HG02642 (cell line): Measurements from ENCODE around the gene KCNQ1.
A peak's percentile ranks its signal among the peaks of the same experiment; 100 is the strongest.

Experiments
- ATAC-seq: cut with Tn5 transposase; IDR thresholded peaks from one replicate; pipeline ENCODE4 v1.9.1; 2021; ENCODE audit warnings: mild to moderate bottlenecking; ENCODE audit not compliant: unreplicated experiment, poor library complexity

The KCNQ1 gene

GRCh38 chr11:2409611-2410468 lies 35.0 kb upstream of the KCNQ1 start:
- no peak for ATAC-seq

DNA sequence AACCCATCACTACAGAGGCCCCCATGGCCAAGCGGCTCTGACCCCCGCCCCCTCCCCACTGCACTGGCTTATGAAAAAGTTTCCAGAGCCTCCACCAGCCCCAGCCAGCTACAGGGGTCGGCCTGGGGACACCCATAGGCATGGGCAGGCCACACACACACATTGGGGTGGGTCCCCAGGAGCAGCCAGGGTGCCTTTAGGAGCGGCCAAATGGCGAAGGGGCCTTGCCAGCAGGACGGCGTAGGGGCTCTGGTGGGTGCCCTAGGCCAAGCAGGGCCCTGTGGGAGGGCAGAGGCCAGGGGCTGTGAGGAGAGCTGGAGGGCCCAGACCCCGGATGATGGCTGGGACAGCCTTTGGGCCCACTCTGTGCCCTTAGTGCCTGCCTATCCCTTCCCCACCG lies 34.2 kb upstream of the KCNQ1 start:
- ATAC-seq: no peak

- ATAC-seq: no peak
Observed at GRCh38 chr11:2411446-2412305, 33.1 kb upstream of the KCNQ1 start.

- no peak for ATAC-seq
Observed at GRCh38 chr11:2412323-2412722, 32.5 kb upstream of the KCNQ1 start.

DNA sequence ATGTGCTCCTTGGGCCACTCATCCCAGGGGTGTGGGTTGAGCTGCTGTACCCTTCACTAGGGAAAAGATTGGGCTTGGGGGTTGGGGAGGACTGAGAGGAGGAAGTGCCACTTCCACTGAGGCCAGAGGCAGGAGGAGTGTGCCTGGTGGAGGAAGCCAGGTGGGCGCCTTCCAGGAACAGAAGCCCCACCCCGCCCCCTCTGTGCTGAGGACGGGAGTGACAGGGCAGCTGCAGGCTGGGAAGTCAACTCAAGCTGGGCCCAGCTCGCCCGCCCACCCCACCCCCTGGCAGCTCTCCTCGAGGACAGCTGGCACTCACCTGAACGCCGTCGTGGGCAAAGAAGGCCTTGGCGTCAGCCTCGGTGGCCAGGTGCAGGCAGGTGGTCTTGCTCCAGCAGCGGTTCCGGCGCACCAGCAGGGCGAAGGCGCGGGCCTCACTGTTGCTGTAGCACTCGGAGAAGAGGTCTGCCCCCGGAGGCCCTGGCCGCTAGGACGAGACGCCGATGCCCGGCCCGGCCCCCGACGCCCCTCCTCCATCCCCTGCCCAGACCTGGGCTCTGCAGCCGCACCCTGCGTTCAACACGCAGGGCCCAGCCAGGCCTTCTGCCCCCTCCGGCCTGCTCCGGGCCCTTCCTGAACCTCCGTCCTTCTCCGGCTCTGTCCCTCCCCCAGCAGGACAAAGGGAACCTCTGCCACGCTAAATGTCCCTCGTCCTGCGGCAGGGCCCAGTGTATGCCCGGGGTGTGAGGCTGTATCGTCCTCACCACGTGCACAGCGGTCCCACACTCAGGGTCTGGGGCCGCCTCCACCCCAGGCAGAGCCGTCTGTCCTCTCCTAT lies 30.8 kb upstream of the KCNQ1 start:
- ATAC-seq: no peak

DNA sequence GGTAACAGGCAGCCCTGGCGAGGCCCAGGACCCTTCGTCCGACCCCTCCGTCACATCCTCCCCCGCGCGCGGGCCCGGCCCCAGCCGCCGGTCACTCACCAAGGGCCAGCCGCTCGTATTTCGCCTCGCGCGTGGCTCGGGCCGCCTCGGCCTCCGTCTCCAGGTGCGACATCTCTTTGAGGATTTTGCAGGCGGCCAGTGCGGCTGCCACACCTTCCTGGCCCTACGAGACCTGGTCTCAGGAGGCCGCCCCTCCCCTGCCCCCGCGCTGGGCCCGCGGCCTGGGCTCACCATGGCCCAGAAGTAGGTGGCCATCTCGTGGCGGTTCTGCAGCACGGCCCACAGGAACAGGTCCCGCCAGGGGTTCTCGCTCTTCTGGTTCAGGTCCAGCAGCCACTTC lies 30.2 kb upstream of the KCNQ1 start:
- ATAC-seq: no peak

GRCh38 chr11:2415171-2415570 lies 29.6 kb upstream of the KCNQ1 start:
- no peak for ATAC-seq

DNA sequence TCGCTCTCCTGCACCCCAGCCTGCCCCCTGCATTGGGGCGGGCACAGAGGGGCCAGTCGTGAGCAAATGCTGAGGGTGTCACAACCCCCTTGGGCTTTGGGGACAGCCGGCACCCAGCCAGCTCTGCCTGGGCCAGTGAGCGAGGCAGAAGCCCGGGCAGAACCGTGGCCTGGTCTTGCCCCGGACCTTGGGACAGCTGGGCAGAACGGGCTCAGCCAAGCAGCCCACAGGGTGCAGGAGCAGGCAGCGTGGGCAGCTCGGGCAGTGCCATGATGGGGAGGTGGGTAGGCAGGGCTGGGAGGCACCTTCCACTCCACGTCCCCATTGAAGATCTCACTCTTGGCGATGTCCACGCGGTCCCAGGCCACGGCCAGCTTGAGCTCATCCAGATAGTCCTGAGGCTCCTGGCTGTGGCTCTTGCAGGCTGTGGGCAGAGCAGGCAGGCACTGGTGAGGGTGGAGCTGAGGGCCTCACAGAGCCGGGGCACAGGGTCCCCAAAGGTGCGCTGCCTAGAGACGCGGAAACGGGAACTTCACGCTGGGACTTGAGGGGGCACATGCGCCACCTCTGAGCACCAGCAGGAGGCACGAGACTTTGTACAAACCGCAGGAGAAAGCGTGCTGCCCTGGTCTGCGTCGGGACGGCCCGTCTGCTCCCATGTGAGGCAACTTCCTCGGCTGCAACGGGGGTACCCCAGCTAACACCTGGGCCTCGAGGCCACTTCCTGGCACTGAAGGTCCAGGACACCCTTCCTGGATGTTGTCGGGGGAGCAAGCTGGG lies 29.0 kb upstream of the KCNQ1 start:
- ATAC-seq: no peak

DNA sequence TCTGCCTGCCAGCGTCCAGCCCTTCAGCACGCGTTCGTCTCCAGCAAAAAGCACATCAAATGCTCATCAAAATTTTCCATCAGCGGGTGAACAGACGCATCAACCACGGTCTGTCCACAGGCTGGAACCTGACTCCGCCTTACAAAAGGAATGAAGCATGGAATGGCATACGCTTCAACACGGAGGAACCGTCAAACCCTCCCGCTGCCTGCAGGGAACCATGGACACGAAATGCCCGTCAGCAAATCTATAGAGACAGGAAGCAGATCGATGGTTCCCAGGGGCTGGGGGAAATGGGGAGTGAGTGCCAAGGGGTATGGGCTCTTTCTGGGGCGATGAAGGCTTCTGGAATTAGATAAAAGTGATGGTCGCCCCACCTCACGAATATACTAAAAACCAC lies 28.0 kb upstream of the KCNQ1 start:
- ATAC-seq: no peak

DNA sequence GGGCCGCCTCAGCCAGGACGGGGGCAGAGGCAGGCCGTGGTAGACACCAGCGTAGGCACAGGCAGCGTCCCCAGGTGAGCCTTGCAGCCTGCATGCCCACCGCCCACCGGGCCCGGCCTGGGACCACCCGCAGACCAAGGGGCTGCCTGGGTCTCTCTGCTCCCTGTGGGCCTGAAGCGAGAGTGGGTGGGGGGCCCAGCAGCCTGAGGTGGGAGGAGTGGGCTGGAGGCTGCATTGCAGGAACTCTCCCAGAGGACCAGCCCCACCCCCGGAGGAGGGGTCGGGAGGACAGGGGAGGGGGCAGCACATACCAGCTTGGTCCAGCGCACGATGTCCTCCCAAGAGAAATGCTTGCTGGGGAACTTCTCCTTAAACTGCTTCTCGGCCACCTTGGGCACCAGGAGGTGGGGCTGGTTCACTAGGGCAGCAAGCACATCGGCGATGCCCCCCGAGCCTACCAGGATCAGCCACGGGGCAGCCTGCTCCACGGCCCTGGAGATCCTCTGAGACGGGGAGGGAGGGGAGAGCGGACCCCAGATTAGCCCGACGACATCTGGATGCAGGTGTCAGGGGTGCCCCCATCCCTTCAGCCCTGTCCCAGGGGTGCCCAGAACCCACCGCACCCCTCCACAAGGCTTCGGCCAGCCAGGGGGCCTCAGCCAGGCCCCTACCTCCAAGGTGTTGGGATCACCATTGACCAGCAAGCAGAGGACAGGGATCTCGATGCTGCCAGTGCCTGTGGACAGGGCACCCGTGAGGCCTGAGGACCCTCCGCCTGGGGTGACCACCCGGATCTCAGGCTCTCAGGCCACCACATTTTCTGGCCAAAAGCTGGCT lies 26.7 kb upstream of the KCNQ1 start:
- no peak for ATAC-seq

DNA sequence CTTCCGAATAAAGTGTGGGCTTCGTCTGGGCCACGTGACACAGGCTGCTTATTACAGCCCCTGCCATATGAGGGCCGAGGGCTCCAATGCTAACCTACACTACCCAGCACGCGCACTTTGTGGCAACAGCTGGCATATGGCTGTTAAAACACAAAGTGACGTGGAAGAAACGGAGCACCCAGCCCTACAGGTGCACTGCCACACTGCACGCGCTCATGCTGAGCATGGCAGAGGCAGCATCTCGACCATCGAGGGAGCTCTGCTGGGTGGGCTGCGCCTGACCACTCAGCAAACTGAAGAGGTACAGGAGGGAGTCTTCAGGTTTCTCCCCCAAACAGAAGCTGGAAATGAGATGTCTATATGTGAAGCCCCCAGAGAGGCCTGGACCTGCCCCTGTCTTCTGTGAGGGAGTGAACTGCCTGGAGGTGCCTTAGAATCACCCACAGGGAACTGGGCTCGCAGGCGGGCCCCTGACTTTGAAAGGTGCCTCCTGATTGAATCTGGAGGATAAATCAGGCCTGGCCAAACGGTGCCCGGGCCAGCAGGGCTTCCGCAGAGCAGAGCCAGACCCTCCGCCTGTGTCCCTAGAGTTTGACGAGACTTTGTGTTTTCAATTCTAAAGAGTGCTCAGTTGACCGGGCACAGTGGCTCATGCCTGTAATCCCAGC lies 26.0 kb upstream of the KCNQ1 start:
- no peak for ATAC-seq

- ATAC-seq: no peak
Observed at GRCh38 chr11:2419638-2420501, 24.9 kb upstream of the KCNQ1 start.

DNA sequence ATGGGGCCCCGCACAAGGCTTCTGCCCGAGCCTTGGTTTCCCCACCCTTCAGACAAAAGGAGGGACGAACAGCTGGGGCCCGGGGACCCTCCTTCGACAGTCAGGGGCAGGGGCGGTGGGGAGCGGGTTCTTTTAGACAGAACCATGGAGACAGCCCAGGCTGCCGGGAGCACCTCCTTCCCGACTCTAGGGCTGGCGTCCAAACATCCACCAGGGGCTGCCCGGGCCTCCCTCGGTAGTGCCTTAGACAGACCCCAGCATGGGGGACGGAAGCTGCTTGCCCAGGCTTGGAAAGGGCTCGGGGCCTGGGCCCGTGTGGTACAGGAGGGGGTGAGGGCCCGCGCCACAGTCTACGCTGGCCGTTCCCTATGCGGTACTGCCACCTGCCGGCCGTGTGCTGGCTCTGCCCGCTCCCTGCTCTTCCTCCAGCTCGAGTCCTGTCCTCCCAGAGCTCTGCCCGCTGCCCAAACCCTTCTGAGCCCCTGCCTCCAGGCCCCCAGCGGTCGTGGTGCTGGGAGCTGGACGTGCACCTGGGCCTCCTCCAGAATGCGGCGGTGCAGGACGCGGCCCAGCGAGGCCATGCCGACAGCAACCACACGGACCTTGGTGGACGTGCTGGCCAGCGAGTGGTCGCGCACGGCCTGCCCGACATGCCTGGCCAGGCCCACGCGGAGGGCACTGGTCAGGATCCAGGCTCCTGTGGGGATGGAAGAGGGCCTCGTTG lies 24.1 kb upstream of the KCNQ1 start:
- peak; percentile 65 for ATAC-seq

GRCh38 chr11:2421226-2421994 lies 23.4 kb upstream of the KCNQ1 start:
- ATAC-seq: no peak

GRCh38 chr11:2421996-2422395 lies 22.8 kb upstream of the KCNQ1 start:
- no peak for ATAC-seq

DNA sequence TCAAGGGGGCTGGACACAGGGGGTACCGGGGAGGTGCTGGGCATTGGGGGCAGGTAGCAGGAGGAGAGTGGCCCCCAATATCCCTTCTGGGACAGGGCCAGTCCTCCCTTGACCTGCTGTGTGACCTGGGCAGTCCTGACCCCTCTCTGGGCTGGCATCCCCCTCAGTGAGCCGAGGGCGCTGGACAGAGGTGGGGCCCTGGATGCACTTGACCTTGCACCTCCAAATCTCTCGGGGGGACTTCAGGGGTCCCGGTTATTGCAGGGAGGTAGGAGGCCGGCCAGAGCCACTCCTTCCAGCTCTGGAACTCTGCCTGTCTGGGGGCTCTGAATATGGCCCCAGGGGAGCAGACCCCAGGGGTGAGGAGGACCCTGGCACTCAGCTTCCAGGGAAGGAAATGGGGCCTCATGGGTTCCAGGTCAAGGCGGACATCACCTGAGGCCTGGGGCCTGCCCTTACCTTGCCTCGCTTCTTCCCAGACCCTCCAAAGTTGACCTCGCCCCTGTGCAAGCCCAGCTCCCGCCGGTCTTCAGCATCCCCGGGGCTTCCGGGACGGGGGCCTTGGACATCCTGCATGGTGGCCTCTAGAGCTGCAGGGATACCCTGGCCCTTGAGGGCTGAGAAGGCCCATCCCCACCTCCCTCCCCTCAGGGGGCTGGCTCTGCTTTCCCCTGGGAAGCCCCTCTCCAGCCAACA lies 22.2 kb upstream of the KCNQ1 start:
- no peak for ATAC-seq
